ENCODE measurements around the gene DNAH10.

DNA sequence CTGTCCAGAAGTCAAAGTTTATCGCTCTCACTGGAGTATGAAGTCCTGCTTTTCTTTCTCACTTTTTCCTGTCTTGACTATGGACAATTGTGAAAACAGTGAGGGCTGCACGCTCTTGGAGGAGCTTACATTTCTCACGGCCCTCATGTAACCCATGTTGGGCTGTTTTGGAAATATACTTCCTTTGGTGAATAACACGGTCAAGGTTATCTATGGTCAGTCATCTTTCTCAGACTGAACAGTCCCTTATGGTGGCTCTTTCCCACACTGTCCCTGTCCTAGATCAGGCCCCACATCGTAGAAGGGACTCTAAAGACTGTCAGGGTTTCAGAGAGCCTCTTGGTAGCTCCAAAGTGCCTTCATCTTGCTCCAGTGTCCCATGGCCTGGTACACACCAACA, 203.3 kb downstream of the DNAH10 start:
- TF ChIP-seq YY1 (IDR thresholded peaks at IDR 0.05; ENCODE audit: insufficient read depth, insufficient read length) = no peak
- no peak for TF ChIP-seq ZNF274 (IDR thresholded peaks at IDR 0.05; ENCODE audit: low read depth, low read length)
